HG03521 (cell line): ENCODE measurements around the gene SMAD1.
"Not testable (repeated sequence)": the region's sequence is repeated elsewhere in the genome, so short reads cannot be mapped to it uniquely, and the experiment has no call there.

Experiments used
- ATAC-seq: cut with Tn5 transposase; IDR thresholded peaks from one replicate; pipeline ENCODE4 v1.9.1; 2021; ENCODE audit warnings: mild to moderate bottlenecking, moderate library complexity; ENCODE audit not compliant: unreplicated experiment

The SMAD1 gene

GRCh38 chr4:145554691-145555090 lies 73.0 kb downstream of the SMAD1 start:
- no peak for ATAC-seq

GRCh38 chr4:145557720-145558119 lies 76.1 kb downstream of the SMAD1 start:
- ATAC-seq = peak; percentile 87

GRCh38 chr4:145563293-145563985 lies 81.8 kb downstream of the SMAD1 start:
- ATAC-seq = no peak

GRCh38 chr4:145564540-145564939 lies 82.9 kb downstream of the SMAD1 start:
- ATAC-seq = no peak

GRCh38 chr4:145565328-145565727 lies 83.7 kb downstream of the SMAD1 start:
- no peak for ATAC-seq

- ATAC-seq = no peak
These were observed 84.5 kb downstream of the SMAD1 start for GRCh38 chr4:145566086-145566708.

GRCh38 chr4:145566768-145567167 lies 85.1 kb downstream of the SMAD1 start:
- no peak for ATAC-seq

GRCh38 chr4:145567516-145567915 lies 85.9 kb downstream of the SMAD1 start:
- ATAC-seq = no peak

GRCh38 chr4:145574546-145574945 lies 92.9 kb downstream of the SMAD1 start:
- not testable (repeated sequence) for ATAC-seq

- ATAC-seq = no peak
These were observed 99.3 kb downstream of the SMAD1 start for GRCh38 chr4:145580906-145581305.

GRCh38 chr4:145583191-145584055 lies 101.8 kb downstream of the SMAD1 start:
- no peak for ATAC-seq

- ATAC-seq = no peak
These were observed 105.6 kb downstream of the SMAD1 start for GRCh38 chr4:145587088-145587754.

- not testable (repeated sequence) for ATAC-seq
These were observed 107.7 kb downstream of the SMAD1 start for GRCh38 chr4:145589381-145589780.

- ATAC-seq = no peak
These were observed 108.5 kb downstream of the SMAD1 start for GRCh38 chr4:145589916-145590702.

GRCh38 chr4:145602129-145602760 lies 120.6 kb downstream of the SMAD1 start:
- ATAC-seq = no peak

GRCh38 chr4:145605941-145606340 lies 124.3 kb downstream of the SMAD1 start:
- no peak for ATAC-seq
